Hindlimb muscle (tissue), 1 donor: ENCODE results near the gene PSD4. TPM values are rescaled to one million over a fixed set of nuclear protein-coding genes. Genes with fewer than 3 reads are reported as not detected.

Experiments used
- DNase-seq: peaks from one replicate; pipeline ENCODE4 v3.0.0-alpha.2; 2013
- polyA plus RNA-seq: library from polyadenylated mRNA; unstranded; fragments of 120-200 nt; gene quantifications from one replicate; pipeline ENCODE4 v1.2.1, GENCODE V29; 2013; ENCODE audit not compliant: insufficient read length

PSD4 gene
- polyA plus RNA-seq, 1 donor = 1.6 TPM

- DNase-seq = no peak
These were observed 4.7 kb upstream of the PSD4 start for GRCh38 chr2:113169002-113169530.

GRCh38 chr2:113169586-113169985 is 4.2 kb upstream of the PSD4 start:
- DNase-seq = no peak

GRCh38 chr2:113171334-113172075 is 2.3 kb upstream of the PSD4 start:
- no peak for DNase-seq

- DNase-seq = no peak
These were observed 840 bp upstream of the PSD4 start for GRCh38 chr2:113172721-113173541.

- no peak for DNase-seq
These were observed 592 bp downstream of the PSD4 start for GRCh38 chr2:113174376-113174750.

GRCh38 chr2:113175042-113175628 is 1.4 kb downstream of the PSD4 start:
- no peak for DNase-seq

GRCh38 chr2:113175736-113176695 is 2.2 kb downstream of the PSD4 start:
- DNase-seq = no peak

- DNase-seq = no peak
These were observed 3.1 kb downstream of the PSD4 start for GRCh38 chr2:113176696-113177355.

- DNase-seq = no peak
These were observed 4.4 kb downstream of the PSD4 start for GRCh38 chr2:113178069-113178746.

- DNase-seq = no peak
These were observed 5.1 kb downstream of the PSD4 start for GRCh38 chr2:113178891-113179290.

- DNase-seq = no peak
These were observed 5.8 kb downstream of the PSD4 start for GRCh38 chr2:113179446-113180045.

- DNase-seq = no peak
These were observed 6.6 kb downstream of the PSD4 start for GRCh38 chr2:113180131-113180946.

- DNase-seq = no peak
These were observed 7.7 kb downstream of the PSD4 start for GRCh38 chr2:113181258-113182051.

GRCh38 chr2:113182471-113183260 is 8.9 kb downstream of the PSD4 start:
- DNase-seq = no peak

- no peak for DNase-seq
These were observed 9.5 kb downstream of the PSD4 start for GRCh38 chr2:113183264-113183663.

GRCh38 chr2:113183703-113184102 is 9.9 kb downstream of the PSD4 start:
- DNase-seq = no peak

- no peak for DNase-seq
These were observed 10.9 kb downstream of the PSD4 start for GRCh38 chr2:113184531-113185230.
